B cell (primary cell): ENCODE data around the gene ZNF358. TPM values are rescaled to one million over a fixed set of nuclear protein-coding genes. Genes with fewer than 3 reads are reported as not detected.
A peak's percentile ranks its signal among the peaks of the same experiment; 100 is the strongest.

ENCODE experiments used
- ATAC-seq: fragments of 200-7000 bp; cut with Tn5 transposase; one replicate; pipeline ENCODE4 v1.10.0; 2021; ENCODE audit warnings: low read depth, mild to moderate bottlenecking, moderate number of reproducible peaks, moderate library complexity
- CTCF ChIA-PET: fragments of 350-600 bp; sonication (Branson Sonifier 250); formaldehyde crosslinking; loops from one replicate; lab custom pipeline; 2021; ENCODE audit warnings: antibody characterized with exemption, inconsistent platforms; lab: Charles Lee
- POLR2A ChIA-PET: fragments of 350-600 bp; sonication (Branson Sonifier 250); formaldehyde crosslinking; loops from one replicate; lab custom pipeline; 2021; ENCODE audit warnings: antibody characterized with exemption; lab: Charles Lee
- DNase-seq: peaks from one replicate; pipeline ENCODE4 v3.0.0; 2013
- H2AFZ ChIP-seq: 2 replicates; pipeline ENCODE4 v1.6.1; 2012; ENCODE audit warnings: mild to moderate bottlenecking, low read depth, low read length; ENCODE audit not compliant: insufficient read depth, poor library complexity, severe bottlenecking
- H3K27ac ChIP-seq, 2 donors: 1 replicate in 1 of 2; 2 replicates in 1 of 2; pipeline ENCODE4 v1.5.1; 2012 to 2013; ENCODE audit warnings: low read length in 2 of 2, mild to moderate bottlenecking in 2 of 2, moderate library complexity in 1 of 2
- H3K27me3 ChIP-seq, 4 experiments: fragments of 200-600 bp in 1 of 4; sonication (generic) in 1 of 4; replicated peaks in 1 of 4; 1 replicate in 2 of 4; 2 replicates in 2 of 4; pipeline versions ENCODE4 v1.6.1 to v1.7.0; 2013 to 2016; ENCODE audit warnings: low read length in 3 of 4, mild to moderate bottlenecking in 2 of 4, mixed read lengths in 1 of 4, moderate library complexity in 1 of 4; ENCODE audit not compliant: insufficient read depth in 4 of 4, control insufficient read depth in 3 of 4; ENCODE audit errors: control extremely low read depth in 1 of 4
- H3K36me3 ChIP-seq, 2 experiments: replicated peaks in 1 of 2; 1 replicate in 1 of 2; 2 replicates in 1 of 2; pipeline versions ENCODE4 v1.6.1 to v1.7.1; 2013; ENCODE audit warnings: low read length in 1 of 2; ENCODE audit not compliant: insufficient read depth in 2 of 2, control insufficient read depth in 1 of 2; ENCODE audit errors: control extremely low read depth in 1 of 2, extremely low read depth in 1 of 2
- H3K4me1 ChIP-seq, 2 donors: fragments of 200-600 bp in 1 of 2; sonication (generic) in 1 of 2; 1 replicate in 1 of 2; 2 replicates in 1 of 2; pipeline versions ENCODE4 v1.5.1 to v1.6.1; 2013 to 2017; ENCODE audit warnings: low read length in 2 of 2; ENCODE audit not compliant: control insufficient read depth in 2 of 2, insufficient read depth in 2 of 2
- H3K4me2 ChIP-seq: replicated peaks from 2 replicates; pipeline ENCODE3; 2012; ENCODE audit warnings: mild to moderate bottlenecking, low read depth, low read length; ENCODE audit not compliant: poor library complexity, severe bottlenecking
- H3K4me3 ChIP-seq, 5 experiments: fragments of 200-600 bp in 1 of 5; sonication (generic) in 1 of 5; 1 replicate in 3 of 5; 2 replicates in 2 of 5; pipeline versions ENCODE4 v1.5.1 to v1.7.0; 2011 to 2016; ENCODE audit warnings: low read length in 4 of 5, mild to moderate bottlenecking in 4 of 5, low read depth in 2 of 5, control low read depth in 1 of 5, moderate library complexity in 1 of 5; ENCODE audit not compliant: insufficient read depth in 1 of 5; ENCODE audit errors: control extremely low read depth in 1 of 5, extremely low read depth in 1 of 5
- H3K79me2 ChIP-seq: fragments of 200-600 bp; sonication (generic); one replicate; pipeline ENCODE4 v1.6.0; 2016; ENCODE audit warnings: low read length; ENCODE audit not compliant: control insufficient read depth, insufficient read depth
- H3K9ac ChIP-seq: fragments of 200-600 bp; sonication (generic); 2 replicates; pipeline ENCODE4 v1.6.1; 2017; ENCODE audit warnings: mild to moderate bottlenecking, low read length, moderate library complexity
- H3K9me3 ChIP-seq, 3 donors: one replicate each; pipeline versions ENCODE4 v1.6.1 to v1.7.1; 2013; ENCODE audit warnings: low read length in 2 of 3; ENCODE audit not compliant: control insufficient read depth in 2 of 3, insufficient read depth in 1 of 3; ENCODE audit errors: control extremely low read depth in 1 of 3
- H4K20me1 ChIP-seq: 2 replicates; pipeline ENCODE4 v1.6.0; 2012; ENCODE audit warnings: mild to moderate bottlenecking, low read length; ENCODE audit not compliant: insufficient read depth, control insufficient read depth, poor library complexity, severe bottlenecking
- H3K27ac Mint-ChIP-seq: one replicate; pipeline ENCODE4 v1.8.0; 2021; ENCODE audit warnings: mixed read lengths
- H3K27me3 Mint-ChIP-seq: one replicate; pipeline ENCODE4 v1.8.0; 2021; ENCODE audit warnings: mixed read lengths
- H3K4me1 Mint-ChIP-seq: one replicate; pipeline ENCODE4 v1.8.0; 2021; ENCODE audit warnings: mixed read lengths
- H3K4me3 Mint-ChIP-seq: one replicate; pipeline ENCODE4 v1.8.0; 2021; ENCODE audit warnings: mixed read lengths
- H3K9me3 Mint-ChIP-seq: one replicate; pipeline ENCODE4 v1.8.0; 2022; ENCODE audit warnings: mixed read lengths; ENCODE audit not compliant: insufficient read depth
- CTCF ChIP-seq: fragments of 200-600 bp; IDR thresholded peaks from one replicate; pipeline ENCODE4 v1.8.0; 2022; ENCODE audit warnings: antibody characterized with exemption, mild to moderate bottlenecking
- EZH2 ChIP-seq: IDR thresholded peaks from 2 replicates; pipeline ENCODE4 v1.6.1; 2012; ENCODE audit warnings: borderline replicate concordance, low read depth, mild to moderate bottlenecking, moderate library complexity, low read length; ENCODE audit not compliant: insufficient read depth, poor library complexity, severe bottlenecking
- WGBS: methylation state at CpG from one replicate; pipeline ENCODE4 v1.1.5; 2013; ENCODE audit warnings: missing lambda C conversion rate; ENCODE audit not compliant: insufficient coverage; 5-methylcytosine and 5-hydroxymethylcytosine counted together
- intact Hi-C: fragments of 100-400 bp; cut with micrococcal nuclease; formaldehyde crosslinking; loops from one replicate; pipeline ENCODE4 v1.10.0; 2022
- polyA plus RNA-seq: library from polyadenylated mRNA; depleted of rRNA; stranded (reverse); fragments of >200 nt; gene quantifications from 2 replicates; pipeline ENCODE4 v1.2.3, GENCODE V29; 2012
- total RNA-seq, 2 donors: library from RNA; stranded (reverse); fragments of 120-200 nt in 1 of 2; gene quantifications; 1 replicate in 1 of 2; 2 replicates in 1 of 2; pipeline versions ENCODE4 v1.2.3 to v1.2.4, GENCODE V29; 2013 to 2022

Gene ZNF358
- total and polyA plus RNA-seq, 2 donors (not counting 1 experiment from before 2014, with no cell fraction given): 8.5 to 17.5 TPM

GRCh38 chr19:7547159-7547558 is 31.3 kb downstream of the ZNF358 start:
- ATAC-seq: no peak
- Histone ChIP-seq H3K36me3 (peaks cover under 1 to 36% of the 10 kb centered on the region in 2 experiments), H3K27me3 (no peaks in the 10 kb centered on the region), H3K79me2 (no peaks in the 10 kb centered on the region), H3K27ac (no peak overlapping the region), H3K4me2 (no peak overlapping the region), H3K4me1 (peaks cover 3 to 24% of the 10 kb centered on the region in 2 donors), H3K9ac (no peak overlapping the region), H3K4me3 (no peak overlapping the region), H2AFZ (no peak overlapping the region), H3K9me3 (peaks cover 0 to 5% (median 0%) of the 10 kb centered on the region in 3 donors), H4K20me1 (no peaks in the 10 kb centered on the region)
- WGBS: no CpG with 5 or more reads among the region's 3 CpGs
- DNase-seq: no peak
- CTCF ChIA-PET: no interaction called here
- Mint-ChIP-seq H3K4me1 (peaks cover 20% of the 10 kb centered on the region), H3K4me3 (no peak overlapping the region), H3K9me3 (no peaks in the 10 kb centered on the region), H3K27ac (peak overlapping the region; percentile 50), H3K27me3 (no peaks in the 10 kb centered on the region)
- POLR2A ChIA-PET: no interaction called here
- no peak for TF ChIP-seq CTCF
- no peak for TF ChIP-seq EZH2
- intact Hi-C loops: no loop called here

GRCh38 chr19:7549429-7550148 is 33.7 kb downstream of the ZNF358 start:
- DNase-seq (no peak), ATAC-seq (no peak)
- no peak overlapping the region for H3K4me2 ChIP-seq
- peaks cover 12% of the 10 kb centered on the region for H3K4me1 Mint-ChIP-seq
- POLR2A ChIA-PET: no interaction called here
- no peaks in the 10 kb centered on the region for H3K27me3 Mint-ChIP-seq
- H3K4me1 ChIP-seq: peaks cover 3 to 16% of the 10 kb centered on the region in 2 donors
- peaks cover 0 to 6% (median 0%) of the 10 kb centered on the region in 3 donors for H3K9me3 ChIP-seq
- peaks cover 0 to 32% of the 10 kb centered on the region in 2 experiments for H3K36me3 ChIP-seq
- WGBS: 98% methylated on average over 25 of the region's 36 CpGs
- H3K79me2 ChIP-seq: no peaks in the 10 kb centered on the region
- H3K27ac Mint-ChIP-seq: no peak overlapping the region
- intact Hi-C loops: no loop called here
- H2AFZ ChIP-seq: no peak overlapping the region
- no peaks in the 10 kb centered on the region for H3K27me3 ChIP-seq
- no peak overlapping the region for H3K9ac ChIP-seq
- no peak overlapping the region for H3K4me3 Mint-ChIP-seq
- H3K9me3 Mint-ChIP-seq: no peaks in the 10 kb centered on the region
- no peak overlapping the region for H3K27ac ChIP-seq
- no peak overlapping the region for H3K4me3 ChIP-seq
- no peak for TF ChIP-seq EZH2
- TF ChIP-seq CTCF: no peak
- CTCF ChIA-PET: interaction anchor here (1.7 kb wide), 1 partner anchor 19 kb away, joined by 6 read pairs; no protein-coding TSS in a partner anchor
- no peaks in the 10 kb centered on the region for H4K20me1 ChIP-seq
